HepG2 (cell line): Measurements from ENCODE around the gene PKIB. TPM values are rescaled to one million over a fixed set of nuclear protein-coding genes. Genes with fewer than 3 reads are reported as not detected.

Experiments
- ARID2 ChIP-seq: sonication (generic); formaldehyde crosslinking; IDR thresholded peaks from 2 replicates; pipeline ENCODE4 v1.8.1; 2022; ENCODE audit warnings: mild to moderate bottlenecking, missing genetic modification reagents, borderline replicate concordance
- ATAD3A ChIP-seq: sonication (generic); formaldehyde crosslinking; IDR thresholded peaks from 2 replicates; pipeline ENCODE4 v1.4.0; 2020; ENCODE audit warnings: missing genetic modification reagents
- CEBPB ChIP-seq: IDR thresholded peaks from 2 replicates; pipeline ENCODE4 v1.6.1; 2011; ENCODE audit warnings: low read depth, low read length, improper control_type of control experiment, borderline replicate concordance
- GABPB1 ChIP-seq: IDR thresholded peaks from 2 replicates; pipeline ENCODE4 v1.6.1; 2016; ENCODE audit warnings: mild to moderate bottlenecking, missing genetic modification reagents, moderate library complexity, missing compliant biosample characterization
- HBP1 ChIP-seq: IDR thresholded peaks from 2 replicates; pipeline ENCODE4 v1.6.1; 2016; ENCODE audit warnings: low read depth, control low read depth
- HINFP ChIP-seq: sonication (generic); formaldehyde crosslinking; IDR thresholded peaks from 2 replicates; pipeline ENCODE4 v1.4.0; 2020; ENCODE audit warnings: low read depth, mild to moderate bottlenecking, missing genetic modification reagents
- KAT8 ChIP-seq: IDR thresholded peaks from 2 replicates; pipeline ENCODE4 v1.6.1; 2016; ENCODE audit warnings: missing genetic modification reagents, missing compliant biosample characterization
- KDM3A ChIP-seq: IDR thresholded peaks from 2 replicates; pipeline ENCODE4 v1.6.1; 2018; ENCODE audit warnings: low read depth, missing compliant biosample characterization
- MIXL1 ChIP-seq: IDR thresholded peaks from 2 replicates; pipeline ENCODE4 v1.6.1; 2016
- NFAT5 ChIP-seq: sonication (generic); formaldehyde crosslinking; IDR thresholded peaks from 2 replicates; pipeline ENCODE4 v1.4.0; 2020; ENCODE audit warnings: missing genetic modification reagents
- ZBTB26 ChIP-seq: IDR thresholded peaks from 2 replicates; pipeline ENCODE4 v1.6.1; 2016; ENCODE audit warnings: missing compliant biosample characterization, missing genetic modification reagents, borderline replicate concordance
- ZFP41 ChIP-seq: sonication (generic); formaldehyde crosslinking; IDR thresholded peaks from 2 replicates; pipeline ENCODE4 v1.4.0; 2020; ENCODE audit warnings: mild to moderate bottlenecking, missing genetic modification reagents, borderline replicate concordance
- ZMYM4 ChIP-seq: sonication (generic); formaldehyde crosslinking; IDR thresholded peaks from 2 replicates; pipeline ENCODE4 v1.8.1; 2023; ENCODE audit warnings: mild to moderate bottlenecking, missing genetic modification reagents
- ZNF333 ChIP-seq: sonication (generic); formaldehyde crosslinking; IDR thresholded peaks from 2 replicates; pipeline ENCODE4 v1.4.0; 2020; ENCODE audit warnings: mild to moderate bottlenecking, missing genetic modification reagents, borderline replicate concordance
- ZNF589 ChIP-seq: sonication (generic); formaldehyde crosslinking; conservative IDR thresholded peaks from 2 replicates; pipeline ENCODE4 v1.8.0; 2022; ENCODE audit warnings: mild to moderate bottlenecking, moderate library complexity, missing genetic modification reagents
- ZNF713 ChIP-seq: sonication (generic); formaldehyde crosslinking; IDR thresholded peaks from 2 replicates; pipeline ENCODE4 v1.4.0; 2020; ENCODE audit warnings: mild to moderate bottlenecking, missing genetic modification reagents
- ZNF878 ChIP-seq: sonication (generic); formaldehyde crosslinking; IDR thresholded peaks from 2 replicates; pipeline ENCODE4 v1.8.1; 2023; ENCODE audit warnings: mild to moderate bottlenecking, missing genetic modification reagents, moderate library complexity
- ZSCAN25 ChIP-seq: sonication (generic); formaldehyde crosslinking; IDR thresholded peaks from 2 replicates; pipeline ENCODE4 v1.8.0; 2022; ENCODE audit warnings: mild to moderate bottlenecking, missing genetic modification reagents
- polyA plus RNA-seq, 8 experiments: library from polyadenylated mRNA; depleted of rRNA in 3 of 8; stranded (reverse) in 7 of 8; unstranded in 1 of 8; fragments of >200 nt; fragmentation: Illumina TruSeq in 4 of 8; extraction: Trizol in 4 of 8; gene quantifications; 2 replicates each; pipeline versions ENCODE4 v1.2.1 to v1.2.3, GENCODE V29; 2011 to 2016; ENCODE audit warnings: low read depth in 4 of 8, missing spikeins in 1 of 8, mixed read lengths in 1 of 8; ENCODE audit not compliant: insufficient read depth in 1 of 8
- total RNA-seq, 5 experiments: library from RNA; depleted of rRNA; stranded (reverse); fragments of >200 nt; fragmentation: Illumina TruSeq; extraction: Trizol; gene quantifications; 2 replicates each; pipeline ENCODE4 v1.2.3, GENCODE V29; 2016; ENCODE audit warnings: low read depth in 1 of 5

The PKIB gene
- total and polyA plus RNA-seq, 2 of the 13 experiments (the other 11 are each of a cell fraction or from before 2014, with no cell fraction given), result 1.4 to 1.5 TPM

- TF ChIP-seq HBP1 (CRISPR knock-in tag), result no peak
- 0 out of 2 replicates have a peak, but pooled peaks have one; percentile 46 for TF ChIP-seq HINFP (CRISPR knock-in tag)
- TF ChIP-seq KAT8 (CRISPR knock-in tag), result 0 out of 2 replicates have a peak, but pooled peaks have one; percentile 24
- TF ChIP-seq ZNF878 (CRISPR knock-in tag), result peak; percentile 34; the same call in 1 of the 2 replicates
- no peak; the same call in 1 of the 2 replicates for TF ChIP-seq MIXL1 (CRISPR knock-in tag)
- peak; percentile 63; the same call in 1 of the 2 replicates for TF ChIP-seq ZSCAN25
- peak; percentile 39; the same call in 1 of the 2 replicates for TF ChIP-seq NFAT5 (CRISPR knock-in tag)
- TF ChIP-seq ARID2 (CRISPR knock-in tag), result peak; percentile 49; the same call in 1 of the 2 replicates
- TF ChIP-seq CEBPB, result no peak
- 0 out of 2 replicates have a peak, but pooled peaks have one; percentile 71 for TF ChIP-seq ZNF333 (CRISPR knock-in tag)
- TF ChIP-seq ZFP41 (CRISPR knock-in tag), result no peak
- TF ChIP-seq ZBTB26 (CRISPR knock-in tag), result peak; percentile 51; the same call in 1 of the 2 replicates
- TF ChIP-seq ZMYM4, result no peak
- TF ChIP-seq ZNF589 (CRISPR knock-in tag), result 0 out of 2 replicates have a peak, but pooled peaks have one; percentile 18
- TF ChIP-seq GABPB1 (CRISPR knock-in tag), result peak; percentile 64; the same call in 1 of the 2 replicates
- no peak for TF ChIP-seq ATAD3A
- TF ChIP-seq ZNF713, result no peak
- peak; percentile 47; the same call in 1 of the 2 replicates for TF ChIP-seq KDM3A (CRISPR knock-in tag)
Measured at GRCh38 chr6:122609881-122610689, at the start of gene PKIB (continued).
